Osteoblast (primary cell): ENCODE measurements around the gene ZCCHC9. TPM values are rescaled to one million over a fixed set of nuclear protein-coding genes. Genes with fewer than 3 reads are reported as not detected.

ENCODE experiments used
- DNase-seq: peaks from one replicate; pipeline ENCODE4 v3.0.0; 2011; ENCODE audit warnings: low spot score, mixed read lengths; ENCODE audit not compliant: insufficient read length; ENCODE audit errors: missing footprints
- H2AFZ ChIP-seq: 2 replicates; pipeline ENCODE4 v1.6.0; 2011; ENCODE audit warnings: mild to moderate bottlenecking, low read length
- H3K27ac ChIP-seq: 2 replicates; pipeline ENCODE4 v1.5.1; 2011; ENCODE audit warnings: mild to moderate bottlenecking, low read depth, low read length, moderate library complexity
- H3K27me3 ChIP-seq: 2 replicates; pipeline ENCODE4 v1.6.0; 2012; ENCODE audit warnings: mild to moderate bottlenecking, control low read depth, inconsistent platforms, low read length, moderate library complexity; ENCODE audit not compliant: insufficient read depth
- H3K36me3 ChIP-seq: 2 replicates; pipeline ENCODE4 v1.5.1; 2011; ENCODE audit warnings: mild to moderate bottlenecking, low read length, control low read depth, moderate library complexity; ENCODE audit not compliant: insufficient read depth
- H3K4me1 ChIP-seq: 2 replicates; pipeline ENCODE4 v1.5.1; 2011; ENCODE audit warnings: mild to moderate bottlenecking, low read length, control low read depth, moderate library complexity; ENCODE audit not compliant: insufficient read depth
- H3K4me2 ChIP-seq: 2 replicates; pipeline ENCODE4 v1.6.0; 2011; ENCODE audit warnings: mild to moderate bottlenecking, low read length; ENCODE audit not compliant: insufficient read depth
- H3K4me3 ChIP-seq: fragments of 200-600 bp; sonication (generic); 3 replicates; pipeline ENCODE4 v1.5.1; 2012; ENCODE audit warnings: mild to moderate bottlenecking, low read length, inconsistent platforms; ENCODE audit not compliant: insufficient read depth
- H3K79me2 ChIP-seq: 2 replicates; pipeline ENCODE4 v1.6.0; 2012; ENCODE audit warnings: mild to moderate bottlenecking, low read length, control low read depth, inconsistent platforms; ENCODE audit not compliant: insufficient read depth
- H3K9me3 ChIP-seq: 2 replicates; pipeline ENCODE4 v1.5.1; 2011; ENCODE audit warnings: low read depth, low read length, control low read depth
- H4K20me1 ChIP-seq: 2 replicates; pipeline ENCODE4 v1.6.0; 2012; ENCODE audit warnings: mild to moderate bottlenecking, low read length, control low read depth; ENCODE audit not compliant: insufficient read depth
- total RNA-seq: library from RNA; depleted of rRNA; stranded (reverse); fragments of >200 nt; gene quantifications from 2 replicates; pipeline ENCODE4 v1.2.3, GENCODE V29; 2012
- TF ChIP-seq, protein P1 (sequence below): IDR thresholded peaks from 2 replicates; pipeline ENCODE4 v1.5.1; 2011; ENCODE audit warnings: mild to moderate bottlenecking, low read depth, low read length, moderate library complexity; ENCODE audit errors: extremely low read depth

ZCCHC9 gene
- total RNA-seq, 1 donor: 22.1 TPM

DNA sequence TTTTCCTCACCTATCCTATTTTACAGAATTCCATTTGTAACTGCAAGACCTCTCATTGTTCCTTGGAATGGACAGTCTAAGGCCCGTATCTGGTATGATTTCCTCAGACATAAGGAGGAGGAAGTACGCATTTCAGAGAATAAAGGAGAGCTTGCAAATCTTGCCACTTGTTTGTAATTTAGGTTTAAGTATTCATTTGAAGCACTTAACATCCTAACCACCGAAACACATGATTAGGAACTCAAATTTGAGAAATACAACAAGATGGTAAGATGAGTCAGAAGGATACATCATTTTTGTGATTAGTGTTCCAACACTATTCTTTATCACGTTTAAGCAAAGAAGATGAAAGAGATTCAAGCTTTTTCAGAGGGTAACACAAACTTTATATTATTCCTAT lies 3.9 kb upstream of the ZCCHC9 start:
- Histone ChIP-seq H3K4me3 (no peak overlapping the region), H3K27me3 (no peaks in the 10 kb centered on the region), H3K79me2 (peaks cover 47% of the 10 kb centered on the region), H3K4me2 (no peak overlapping the region), H3K36me3 (no peaks in the 10 kb centered on the region), H3K4me1 (peaks cover 16% of the 10 kb centered on the region), H3K27ac (no peak overlapping the region), H3K9me3 (no peaks in the 10 kb centered on the region), H4K20me1 (no peaks in the 10 kb centered on the region), H2AFZ (no peak overlapping the region)
- TF ChIP-seq, protein P1, sequence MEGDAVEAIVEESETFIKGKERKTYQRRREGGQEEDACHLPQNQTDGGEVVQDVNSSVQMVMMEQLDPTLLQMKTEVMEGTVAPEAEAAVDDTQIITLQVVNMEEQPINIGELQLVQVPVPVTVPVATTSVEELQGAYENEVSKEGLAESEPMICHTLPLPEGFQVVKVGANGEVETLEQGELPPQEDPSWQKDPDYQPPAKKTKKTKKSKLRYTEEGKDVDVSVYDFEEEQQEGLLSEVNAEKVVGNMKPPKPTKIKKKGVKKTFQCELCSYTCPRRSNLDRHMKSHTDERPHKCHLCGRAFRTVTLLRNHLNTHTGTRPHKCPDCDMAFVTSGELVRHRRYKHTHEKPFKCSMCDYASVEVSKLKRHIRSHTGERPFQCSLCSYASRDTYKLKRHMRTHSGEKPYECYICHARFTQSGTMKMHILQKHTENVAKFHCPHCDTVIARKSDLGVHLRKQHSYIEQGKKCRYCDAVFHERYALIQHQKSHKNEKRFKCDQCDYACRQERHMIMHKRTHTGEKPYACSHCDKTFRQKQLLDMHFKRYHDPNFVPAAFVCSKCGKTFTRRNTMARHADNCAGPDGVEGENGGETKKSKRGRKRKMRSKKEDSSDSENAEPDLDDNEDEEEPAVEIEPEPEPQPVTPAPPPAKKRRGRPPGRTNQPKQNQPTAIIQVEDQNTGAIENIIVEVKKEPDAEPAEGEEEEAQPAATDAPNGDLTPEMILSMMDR: no peak
- DNase-seq: no peak

DNA sequence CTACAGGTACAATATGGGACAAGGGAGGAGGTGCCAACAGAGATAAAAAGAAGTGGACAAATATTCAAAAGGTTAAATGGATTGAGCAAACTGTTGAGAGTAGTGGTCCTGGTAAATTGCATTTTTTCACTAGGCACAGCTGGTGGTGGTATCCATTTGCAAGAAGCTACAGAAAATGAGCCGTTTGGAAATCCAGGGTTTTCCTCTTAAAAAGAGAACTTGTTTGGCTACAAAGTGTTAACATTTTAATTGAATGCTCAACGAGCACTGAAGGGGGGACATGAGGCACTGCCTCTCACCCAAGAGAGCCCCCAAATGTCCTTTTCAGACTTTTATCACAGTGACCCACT lies 491 bp upstream of the ZCCHC9 start:
- Histone ChIP-seq H3K27me3 (no peaks in the 10 kb centered on the region), H3K79me2 (peaks cover 59% of the 10 kb centered on the region)
- TF ChIP-seq, protein P1: no peak

DNA sequence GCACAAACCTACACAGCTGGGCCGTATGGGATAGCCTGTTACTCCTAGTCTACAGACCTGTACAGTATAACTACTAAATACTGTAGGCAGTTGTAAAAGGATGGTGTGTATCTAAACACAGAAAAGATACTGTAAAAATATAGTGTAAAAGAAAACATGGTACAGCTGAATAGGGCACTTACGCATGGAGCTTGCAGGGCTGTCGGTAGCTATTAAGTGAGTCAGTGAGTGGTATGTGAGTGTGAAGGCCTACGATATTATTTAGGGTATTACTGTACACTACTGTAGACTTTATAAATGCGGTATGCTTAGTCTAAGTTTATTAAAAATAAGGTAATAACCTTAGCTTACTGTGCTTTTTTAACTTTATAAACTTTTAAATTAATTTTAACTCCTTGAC lies 1.2 kb downstream of the ZCCHC9 start:
- Histone ChIP-seq H3K27ac (peak overlapping the region; percentile 96), H2AFZ (peak overlapping the region; percentile 2), H3K36me3 (peaks cover 9% of the 10 kb centered on the region), H3K79me2 (peaks cover 65% of the 10 kb centered on the region), H3K4me1 (peaks cover 26% of the 10 kb centered on the region), H3K9me3 (no peaks in the 10 kb centered on the region), H3K27me3 (no peaks in the 10 kb centered on the region), H4K20me1 (peaks cover 4% of the 10 kb centered on the region), H3K4me3 (peak overlapping the region; percentile 92), H3K4me2 (peak overlapping the region; percentile 84)
- TF ChIP-seq, protein P1: no peak
- peak; percentile 65 for DNase-seq

More for the DNA sequence above, 491 bp upstream of the ZCCHC9 start:
- H3K4me2 ChIP-seq: peak overlapping the region; percentile 84
- H3K4me1 ChIP-seq: peaks cover 26% of the 10 kb centered on the region
- peaks cover 4% of the 10 kb centered on the region for H4K20me1 ChIP-seq
- H2AFZ ChIP-seq: peak overlapping the region; percentile 96
- H3K36me3 ChIP-seq: peaks cover 9% of the 10 kb centered on the region
- DNase-seq: no peak
- H3K27ac ChIP-seq: peak overlapping the region; percentile 96
- H3K9me3 ChIP-seq: no peaks in the 10 kb centered on the region
- peak overlapping the region; percentile 92 for H3K4me3 ChIP-seq

DNA sequence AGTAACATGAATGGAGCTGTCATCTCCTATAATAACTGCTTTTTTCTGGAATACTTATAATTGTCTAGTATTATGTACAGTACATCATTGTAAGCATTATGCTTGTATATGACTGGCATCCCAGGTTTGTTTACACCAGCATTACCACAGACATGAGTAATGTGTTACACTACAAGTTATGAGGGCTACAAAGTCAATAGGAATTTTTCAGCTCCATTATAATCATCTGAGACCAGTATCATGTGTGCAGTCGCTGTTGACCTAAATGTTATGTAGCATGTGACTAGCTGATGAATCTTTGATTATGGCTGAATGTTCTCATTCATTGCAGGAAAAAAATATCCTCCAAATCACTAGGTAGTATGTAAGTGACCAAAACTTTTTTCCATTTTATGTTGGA lies 2.2 kb downstream of the ZCCHC9 start:
- H2AFZ ChIP-seq: no peak overlapping the region

More for the DNA sequence above, 2.2 kb downstream of the ZCCHC9 start:
- DNase-seq: no peak
- Histone ChIP-seq H3K27me3 (no peaks in the 10 kb centered on the region), H3K9me3 (no peaks in the 10 kb centered on the region), H3K4me1 (peaks cover 26% of the 10 kb centered on the region), H4K20me1 (peaks cover 4% of the 10 kb centered on the region), H3K27ac (peak overlapping the region; percentile 96), H3K4me2 (peak overlapping the region; percentile 12), H3K36me3 (peaks cover 9% of the 10 kb centered on the region), H3K4me3 (no peak overlapping the region), H3K79me2 (peaks cover 64% of the 10 kb centered on the region)
- TF ChIP-seq, protein P1: no peak
